GM19324 (cell line): ENCODE results near the gene TIMM50.
"Not testable (repeated sequence)": the region's sequence is repeated elsewhere in the genome, so short reads cannot be mapped to it uniquely, and the experiment has no call there.

Experiments used
- ATAC-seq: cut with Tn5 transposase; IDR thresholded peaks from one replicate; pipeline ENCODE4 v1.9.1; 2021; ENCODE audit warnings: mild to moderate bottlenecking, moderate library complexity; ENCODE audit not compliant: unreplicated experiment, low FRiP score

The TIMM50 gene

DNA sequence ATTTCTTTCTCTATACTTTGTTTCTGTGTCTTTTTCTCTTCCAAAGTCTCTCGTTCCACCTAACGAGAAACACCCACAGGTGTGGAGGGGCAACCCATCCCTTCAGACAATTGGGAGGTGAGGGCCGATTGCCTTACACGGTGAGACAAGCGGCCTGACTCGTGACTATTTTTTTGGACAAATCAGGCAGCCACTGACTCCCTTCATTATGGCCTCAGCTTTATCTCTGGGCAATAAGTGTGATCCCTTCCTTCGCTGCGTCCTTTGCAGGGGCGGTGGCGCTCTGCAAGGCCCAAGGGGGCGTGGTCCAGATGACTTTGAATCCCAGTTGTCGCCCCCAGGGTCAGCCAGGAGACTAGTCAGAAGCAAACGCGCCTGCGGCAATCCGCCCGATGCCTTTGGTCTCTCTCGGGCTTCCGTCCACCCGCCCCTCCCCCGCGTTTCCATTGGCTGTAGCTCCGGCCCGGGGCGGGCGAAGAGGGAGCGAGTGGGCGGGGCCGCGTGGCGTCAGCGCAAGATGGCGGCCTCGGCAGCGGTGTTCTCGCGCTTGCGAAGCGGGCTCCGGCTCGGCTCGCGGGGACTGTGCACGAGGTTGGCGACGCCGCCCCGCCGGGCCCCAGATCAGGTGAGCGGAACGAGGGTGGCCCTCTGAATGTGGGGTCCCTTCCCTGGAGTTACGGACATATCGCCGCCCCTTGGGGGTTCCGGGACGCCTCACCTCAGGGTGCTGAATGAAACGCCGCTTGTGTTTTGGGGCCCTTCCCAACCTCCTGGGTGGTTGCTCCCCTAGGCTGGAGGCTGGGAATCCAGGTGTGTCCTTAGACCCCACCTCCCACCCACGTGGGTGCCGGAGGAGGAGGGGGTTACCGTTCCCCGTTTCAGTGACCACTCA lies at the start of gene TIMM50:
Gene TIMM50, plus strand, starts transcription at position 502 of the 892 bp plus-strand sequence. Its CDS starts 16 bp downstream, at position 518.
- peak; percentile 87 for ATAC-seq

DNA sequence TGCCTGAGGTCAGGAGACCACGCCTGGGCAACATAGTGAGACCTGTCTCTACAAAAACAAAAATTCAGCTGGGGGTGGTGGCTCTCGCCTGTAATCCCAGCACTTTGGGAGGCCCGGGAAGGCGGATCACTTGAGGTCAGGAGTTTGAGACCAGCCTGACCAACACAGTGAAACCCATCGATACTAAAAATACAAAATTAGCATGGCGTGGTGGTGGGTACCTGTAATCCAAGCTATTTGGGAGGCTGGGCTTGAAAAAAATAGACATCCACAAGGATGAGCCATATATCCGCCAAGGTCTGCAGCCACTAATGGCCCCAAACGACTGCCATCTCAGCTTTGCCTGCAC lies 48.0 kb upstream of the TIMM50 start:
- no peak for ATAC-seq

DNA sequence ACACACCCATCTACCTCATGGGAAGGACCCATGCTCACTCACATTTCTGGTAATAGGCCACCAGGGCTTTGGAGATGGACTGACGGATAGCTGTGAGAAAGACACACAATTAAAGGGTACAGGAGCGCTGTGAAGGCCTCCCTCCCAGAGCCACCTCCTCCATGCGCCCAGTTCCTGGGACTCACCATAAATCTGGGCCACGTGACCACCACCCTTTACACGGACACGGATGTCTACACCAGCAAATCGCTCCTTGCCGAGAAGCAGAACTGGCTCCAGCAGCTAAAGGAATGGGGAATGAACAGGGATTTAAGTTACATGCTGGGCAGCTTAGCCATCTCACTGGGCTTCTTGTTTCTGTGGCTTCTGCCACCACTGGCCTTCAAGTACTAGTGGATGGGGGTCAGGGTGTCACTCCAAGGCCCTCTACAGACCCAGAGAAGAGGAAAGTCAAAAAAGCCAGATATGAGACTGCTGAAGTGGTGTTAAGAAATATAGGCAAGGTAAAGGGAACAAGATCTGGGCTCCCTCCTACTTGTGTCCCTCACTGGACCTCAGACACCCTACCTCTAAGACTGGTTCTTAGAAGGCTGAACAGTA lies 47.1 kb upstream of the TIMM50 start:
- no peak for ATAC-seq

DNA sequence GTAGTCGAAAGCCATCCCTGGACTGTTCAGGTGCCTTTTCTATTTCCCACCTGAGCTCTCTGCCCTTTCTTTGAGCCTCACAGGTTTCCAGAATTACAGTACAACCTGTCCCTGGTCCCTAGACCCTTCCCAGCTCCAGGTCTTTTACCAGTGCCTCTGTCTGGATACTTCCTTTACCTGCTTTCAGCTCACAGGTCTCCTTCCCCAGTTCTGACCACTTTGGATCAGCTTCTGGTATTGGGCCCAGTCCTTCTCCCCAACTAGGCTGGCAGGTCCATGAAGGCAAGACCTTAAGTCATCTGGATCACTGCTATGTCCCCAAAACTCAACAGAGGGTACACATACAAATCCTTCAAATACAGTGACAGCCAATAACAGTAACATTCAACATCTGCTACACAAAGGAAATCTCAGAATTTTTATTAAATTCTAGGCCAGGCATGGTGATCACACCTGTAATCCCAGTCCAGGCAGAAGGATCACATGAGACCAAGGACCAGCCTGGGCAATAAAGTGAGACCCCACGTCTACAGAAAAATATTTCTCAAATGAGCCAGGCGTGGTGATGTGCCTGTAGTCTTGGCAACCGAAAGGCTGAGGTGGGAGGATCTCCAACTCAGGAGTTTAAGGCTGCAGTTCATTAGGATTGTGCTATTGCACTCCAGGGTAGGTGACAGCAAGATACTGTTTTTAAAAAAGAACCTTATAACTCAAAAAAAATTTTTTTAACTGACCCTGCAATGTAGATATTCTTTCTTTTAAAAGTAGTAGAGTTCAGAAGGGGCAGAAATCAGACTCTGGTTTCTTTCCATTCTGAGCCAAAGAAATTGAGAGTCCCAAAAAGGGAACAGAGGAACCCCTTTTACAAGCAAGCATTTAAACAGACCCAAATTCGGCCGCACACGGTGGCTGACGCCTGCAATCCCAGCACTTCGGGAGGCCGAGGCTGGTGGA lies 46.2 kb upstream of the TIMM50 start:
- ATAC-seq: no peak

DNA sequence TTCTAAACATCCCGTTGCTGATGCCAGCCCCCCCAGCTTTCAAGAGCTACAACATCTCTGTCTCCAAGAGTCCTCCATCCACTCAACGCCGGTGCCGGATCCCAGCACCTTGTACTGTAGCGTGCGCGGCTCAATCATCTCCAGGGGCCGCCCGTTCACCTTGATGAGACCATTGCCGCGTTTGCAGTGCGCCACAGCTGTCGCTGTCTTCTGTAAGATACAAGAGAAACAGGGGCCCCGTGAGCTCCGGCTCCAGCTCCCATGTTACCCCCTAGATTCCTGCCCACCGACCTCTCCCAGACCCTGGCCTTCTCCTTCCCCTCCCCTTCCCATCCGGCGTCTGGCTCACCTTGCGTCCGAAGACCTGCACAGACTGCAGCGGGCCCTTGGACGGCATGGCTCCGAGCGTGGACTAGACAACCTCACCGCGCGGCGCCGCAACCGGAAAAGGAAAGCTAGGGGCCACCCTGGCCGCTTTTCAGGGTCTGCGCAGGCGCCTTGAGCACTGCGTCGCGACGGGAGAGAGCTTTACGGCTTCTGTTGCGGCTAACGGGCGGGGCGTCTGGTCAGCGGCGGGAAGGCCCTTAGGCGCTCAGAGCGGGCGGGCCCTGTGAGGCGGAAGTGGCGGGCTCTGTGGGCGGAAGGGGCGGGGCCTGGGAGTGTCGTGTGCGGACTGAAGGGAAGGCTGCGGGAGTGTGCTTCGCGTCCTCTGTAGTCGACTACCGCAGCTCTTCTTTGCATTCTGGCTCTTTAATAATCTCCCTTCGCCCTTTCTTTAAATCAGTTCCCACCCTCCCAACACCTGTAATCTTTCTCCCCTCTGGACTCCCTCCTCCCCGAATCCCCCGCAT lies 44.9 kb upstream of the TIMM50 start, which contains the start of gene RPS16:
Gene RPS16, minus strand, starts transcription at position 451 of the 851 bp plus-strand sequence. Its CDS starts 54 bp downstream, at position 397.
- peak; percentile 93 for ATAC-seq

DNA sequence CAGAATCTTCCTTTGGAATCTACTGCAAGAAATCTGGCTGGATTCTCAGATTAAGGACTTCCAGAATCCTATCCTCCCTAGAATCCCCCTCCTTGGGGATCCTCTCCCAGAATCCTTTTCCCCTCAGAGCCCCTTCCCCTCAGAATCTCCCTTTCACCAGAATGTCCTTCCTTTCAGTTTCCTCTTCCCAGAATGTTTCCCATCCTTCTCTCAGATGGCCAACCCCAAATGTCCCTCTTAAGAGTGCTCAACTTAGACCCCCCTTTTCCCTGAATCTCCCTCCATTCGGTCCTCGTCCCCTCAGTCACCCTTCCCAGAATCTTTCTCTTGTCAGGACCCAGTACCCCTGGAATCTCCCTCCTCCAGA lies 44.3 kb upstream of the TIMM50 start:
- ATAC-seq: no peak

DNA sequence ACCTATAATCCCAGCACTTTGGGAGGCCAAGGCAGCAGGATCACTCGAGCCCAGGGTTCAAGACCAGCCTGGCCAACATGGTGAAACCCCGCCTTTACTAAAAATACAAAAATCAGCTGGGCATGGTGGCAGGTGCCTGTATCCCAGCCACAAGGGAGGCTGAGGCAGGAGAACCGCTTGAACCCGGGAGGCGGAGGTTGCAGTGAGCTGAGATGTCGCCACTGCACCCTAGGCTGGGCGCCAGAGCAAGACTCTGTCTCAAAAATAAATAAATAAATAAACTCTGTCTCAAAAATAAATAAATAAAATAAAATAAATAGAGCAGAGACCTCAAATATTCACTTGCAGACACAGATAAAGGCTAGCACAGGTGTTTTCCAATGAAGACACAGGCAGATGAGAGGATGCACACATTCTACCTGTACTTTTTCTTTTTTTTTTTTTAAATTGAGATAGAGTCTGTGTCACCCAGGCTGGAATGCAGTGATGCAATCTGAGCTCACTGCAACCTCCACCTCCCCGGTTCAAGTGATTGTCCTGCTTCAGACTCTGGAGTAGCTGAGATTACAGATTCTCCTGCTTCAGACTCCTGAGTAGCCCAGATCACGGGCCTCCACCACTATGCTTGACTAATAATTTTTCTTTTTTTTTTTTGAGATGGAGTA lies 42.2 kb upstream of the TIMM50 start:
- no peak for ATAC-seq

DNA sequence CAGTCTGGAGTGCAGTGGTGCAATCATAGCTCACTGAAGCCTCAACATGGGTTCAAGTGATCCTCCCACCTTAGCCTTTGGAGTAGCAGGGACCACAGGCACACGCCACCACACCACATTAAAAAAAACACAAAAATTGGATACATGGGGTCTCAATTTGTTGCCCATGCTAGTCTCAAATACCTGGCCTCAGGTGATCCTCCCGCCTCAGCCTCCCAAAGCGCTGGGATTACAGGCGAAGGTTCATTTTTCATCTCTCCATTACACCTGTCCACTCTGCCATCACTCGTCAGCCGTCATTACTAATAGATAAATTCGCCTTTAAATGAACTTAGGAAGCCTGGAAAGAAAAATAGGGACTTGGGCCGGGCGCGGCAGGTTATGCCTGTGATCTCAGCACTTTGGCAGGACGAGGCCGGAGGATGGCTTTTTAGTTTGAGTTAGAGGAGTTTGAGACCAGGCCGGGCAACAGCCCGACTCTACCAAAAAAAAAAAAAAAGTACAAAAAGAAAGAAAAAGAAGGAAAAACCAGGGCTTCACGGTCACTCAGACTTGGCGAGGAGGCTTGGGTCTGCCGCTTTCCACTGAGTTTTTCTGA lies 35.9 kb upstream of the TIMM50 start:
- ATAC-seq: no peak

DNA sequence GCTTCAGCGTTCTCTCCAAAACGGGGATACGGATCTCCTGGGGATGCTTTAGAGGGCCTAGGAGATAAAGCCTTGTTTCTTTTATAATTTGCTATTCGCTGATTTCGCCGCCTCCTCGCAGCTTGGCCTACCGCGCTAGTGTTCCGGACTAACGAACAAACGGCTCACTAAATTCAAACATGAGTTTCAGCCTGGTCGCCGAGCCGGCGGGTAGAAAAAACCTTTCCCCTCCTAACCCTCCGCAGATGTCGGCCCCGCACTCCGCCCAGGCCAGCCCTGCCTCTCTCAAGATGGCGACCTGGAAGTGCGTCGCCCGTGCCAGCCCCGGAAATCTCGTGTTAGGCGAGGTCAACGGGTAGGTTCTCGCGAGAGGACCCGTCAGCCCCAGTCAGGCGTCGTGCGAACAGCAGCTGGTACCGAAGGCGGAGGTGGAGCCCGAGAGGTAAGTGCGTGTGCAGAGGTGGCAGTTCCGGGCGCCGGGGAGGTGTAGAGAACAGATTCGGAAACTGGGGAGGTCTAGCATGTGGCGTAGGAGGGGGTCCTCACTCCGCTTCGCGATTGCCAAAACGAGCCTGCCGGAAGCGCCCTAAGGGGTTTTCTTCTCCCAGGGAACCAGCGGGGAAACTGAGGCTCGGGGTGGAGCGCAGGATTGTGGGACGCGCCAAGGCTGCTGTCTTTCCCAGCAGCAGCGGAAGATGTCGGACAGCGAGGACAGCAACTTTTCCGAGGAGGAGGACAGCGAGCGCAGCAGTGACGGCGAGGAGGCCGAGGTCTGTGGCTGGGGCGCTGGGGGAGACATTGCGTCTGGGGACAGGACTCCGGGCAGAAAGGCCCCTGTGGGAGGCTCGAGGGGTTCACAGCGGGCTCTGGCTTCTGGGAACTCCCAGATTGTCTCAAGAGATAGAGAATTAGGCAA lies 35.2 kb upstream of the TIMM50 start, which contains the start of gene SUPT5H:
Gene SUPT5H, plus strand, starts transcription at position 387 of the 916 bp plus-strand sequence. Its CDS starts 309 bp downstream, at position 696.
- peak; percentile 94 for ATAC-seq

DNA sequence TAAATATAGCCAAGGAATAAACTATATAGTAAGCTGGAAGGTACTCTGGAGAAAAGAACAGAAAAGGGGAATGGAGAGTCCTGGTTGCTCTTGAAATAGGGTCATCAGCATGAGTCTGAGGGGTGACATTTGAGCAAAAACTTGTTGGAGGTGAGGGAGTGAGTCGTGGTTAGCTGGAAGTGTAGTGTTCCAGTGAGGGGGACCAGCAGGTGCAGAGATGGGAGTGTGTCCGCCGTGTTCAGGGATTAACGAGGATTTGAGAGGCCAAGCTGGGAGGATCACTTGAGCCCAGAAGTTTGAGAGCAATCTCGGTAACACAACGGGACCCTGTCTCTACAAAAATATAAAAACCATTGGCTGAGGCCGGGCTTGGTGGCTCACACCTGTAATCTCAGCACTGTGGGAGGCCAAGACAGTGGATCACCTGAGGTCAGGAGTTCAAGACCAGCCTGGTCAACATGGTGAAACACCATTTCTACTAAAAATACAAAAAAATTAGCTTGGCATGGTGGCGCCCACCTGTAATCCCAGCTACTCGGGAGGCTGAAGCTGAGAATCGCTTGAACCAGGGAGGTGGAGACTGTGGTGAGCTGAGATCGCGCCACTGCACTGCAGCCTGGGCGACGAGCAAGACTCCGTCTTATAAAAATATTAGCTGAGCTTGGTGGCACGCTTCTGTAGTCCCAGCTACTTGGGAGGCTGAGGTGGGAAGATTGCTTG lies 34.1 kb upstream of the TIMM50 start:
- ATAC-seq: no peak

DNA sequence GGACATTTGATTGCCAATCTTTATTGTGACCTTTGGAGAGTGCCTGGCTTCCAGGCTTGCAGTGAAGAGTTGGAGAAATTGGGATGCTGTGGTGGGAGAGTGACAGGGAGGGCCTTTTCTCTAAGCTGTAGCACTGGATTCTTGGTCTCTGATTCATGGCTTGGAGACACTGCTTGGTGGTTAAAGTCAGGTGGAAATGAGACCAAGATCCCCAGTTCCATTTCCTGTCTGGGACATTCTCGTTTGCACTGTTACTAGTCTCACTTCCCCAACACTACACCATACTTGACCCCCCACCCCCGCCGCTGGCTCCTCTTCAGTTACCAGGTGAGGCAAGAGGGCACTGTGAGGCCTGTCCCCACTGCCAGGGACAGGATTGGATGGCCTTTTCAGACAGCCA lies 32.4 kb upstream of the TIMM50 start:
- ATAC-seq: no peak

DNA sequence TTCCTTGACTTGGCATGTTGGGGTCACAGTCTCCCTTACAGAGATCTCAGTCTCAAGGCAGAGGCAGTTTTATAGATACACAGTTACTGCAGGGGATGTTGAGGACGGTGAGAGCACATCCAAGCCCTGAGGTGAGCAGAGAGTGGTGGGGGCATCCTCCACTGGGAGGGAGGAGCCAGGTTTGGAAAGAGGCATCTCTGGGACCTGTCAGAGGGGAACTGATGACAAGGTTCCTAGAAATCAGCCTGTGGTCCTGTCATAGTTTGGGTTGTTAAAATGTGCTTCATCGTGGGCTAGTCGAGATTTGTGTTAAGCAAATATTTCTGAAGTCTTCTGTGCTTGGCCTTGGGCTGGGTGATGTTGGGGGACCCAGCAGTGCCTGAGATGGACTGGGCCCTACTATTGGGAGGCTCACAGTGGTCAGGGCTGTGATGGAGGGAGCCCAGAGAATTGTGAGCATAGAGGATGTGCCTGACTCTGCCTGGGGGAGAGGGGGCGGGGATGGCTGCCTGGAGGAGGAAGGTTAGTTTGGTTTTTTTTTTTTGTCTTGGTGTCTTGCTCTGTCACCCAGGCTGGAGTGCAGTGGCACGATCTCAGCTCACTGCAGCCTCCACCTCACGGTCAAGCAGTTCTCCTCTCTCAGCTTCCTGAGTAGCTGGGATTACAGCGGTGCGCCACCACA lies 31.4 kb upstream of the TIMM50 start:
- ATAC-seq: no peak

DNA sequence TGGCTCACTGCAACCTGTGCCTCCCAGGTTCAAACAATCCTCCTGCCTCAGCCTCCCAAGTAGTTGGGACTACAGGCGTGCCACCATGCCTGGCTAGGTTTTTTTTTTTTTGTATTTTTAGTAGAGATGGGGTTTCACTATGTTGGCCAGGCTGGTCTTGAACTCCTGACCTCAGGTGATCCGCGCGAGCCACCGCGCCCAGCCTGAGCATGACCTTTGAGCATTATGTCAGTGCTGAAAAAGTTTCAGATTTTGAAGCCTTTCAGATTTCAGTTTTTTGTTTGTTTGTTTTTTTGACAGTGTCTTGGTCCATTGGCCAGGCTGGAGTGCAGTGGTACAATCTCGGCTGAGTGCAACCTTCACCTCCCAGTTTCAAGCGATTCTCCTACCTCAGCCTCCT lies 29.4 kb upstream of the TIMM50 start:
- not testable (repeated sequence) for ATAC-seq

DNA sequence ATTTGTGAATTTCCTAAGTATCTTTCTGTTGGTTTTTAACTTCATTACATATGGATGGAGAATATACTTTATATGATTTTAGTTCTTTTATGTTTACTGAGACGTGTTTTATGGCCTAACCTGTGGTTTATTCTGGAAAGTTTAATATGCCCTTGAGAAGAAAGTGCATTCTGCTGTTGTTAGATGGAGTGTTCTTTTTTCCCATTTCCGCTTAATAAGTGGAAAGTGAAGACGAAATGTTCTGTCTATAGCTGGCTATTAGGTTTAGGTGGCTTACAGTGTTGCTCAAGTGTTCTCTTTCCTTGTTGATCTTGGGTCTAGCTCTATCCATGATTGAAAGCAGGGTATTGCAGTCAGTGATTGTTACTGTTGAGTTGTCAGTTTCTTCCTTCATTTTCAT lies 17.2 kb upstream of the TIMM50 start:
- no peak for ATAC-seq

DNA sequence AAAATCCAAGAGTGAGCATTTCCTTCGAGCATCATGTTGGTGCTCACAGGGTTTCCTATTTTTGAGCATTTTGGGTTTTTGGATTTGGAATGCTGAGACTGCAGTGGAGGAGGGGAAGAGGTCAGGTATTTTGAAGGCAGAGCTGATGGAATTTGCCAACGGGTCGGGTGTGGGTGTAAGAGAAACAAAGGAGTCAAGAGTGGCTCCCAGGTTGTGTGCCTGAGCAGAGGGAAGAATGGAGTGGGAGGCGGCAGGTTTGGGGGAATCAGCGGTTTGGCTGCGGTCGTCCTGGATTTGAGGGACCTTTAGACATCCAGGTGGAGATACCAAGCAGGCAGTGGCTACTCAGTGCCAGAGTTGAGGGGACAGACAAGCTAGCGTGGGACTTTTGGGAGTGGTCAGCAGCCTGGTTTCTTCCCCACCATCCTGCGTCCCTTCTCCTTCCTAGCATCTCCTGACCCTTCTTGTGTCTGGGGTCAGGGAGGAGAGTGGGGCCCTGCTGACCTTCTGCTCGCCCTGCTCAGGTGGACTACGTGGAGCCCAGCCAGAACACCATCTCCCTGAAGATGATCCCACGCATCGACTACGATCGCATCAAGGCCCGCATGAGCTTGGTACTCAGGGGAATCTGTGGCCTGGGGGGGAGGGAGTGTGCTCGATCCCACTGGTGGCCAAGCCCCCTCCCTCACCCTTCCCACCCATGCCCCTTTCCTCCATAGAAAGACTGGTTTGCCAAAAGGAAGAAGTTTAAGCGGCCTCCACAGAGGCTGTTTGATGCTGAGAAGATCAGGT lies 14.5 kb upstream of the TIMM50 start:
- ATAC-seq: no peak

DNA sequence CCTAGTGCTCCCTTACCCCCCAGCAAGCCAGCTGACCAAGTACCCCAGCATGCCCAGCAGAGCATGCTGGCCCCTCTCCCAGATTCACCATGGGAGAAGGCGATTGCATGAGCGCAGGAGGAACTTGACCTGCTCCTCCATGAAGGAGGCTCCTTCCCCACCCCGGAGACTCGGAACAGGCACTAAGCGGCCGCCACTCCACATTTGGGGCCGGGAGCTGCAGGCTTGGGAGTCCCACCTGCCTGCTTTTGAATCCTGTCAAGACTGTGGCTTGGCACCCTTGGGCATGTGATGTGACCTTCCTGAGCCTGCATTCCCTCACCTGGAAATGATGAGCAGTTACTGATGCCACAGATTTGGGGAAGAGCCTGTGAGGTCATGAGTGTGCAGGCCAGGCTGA lies 12.7 kb upstream of the TIMM50 start:
- no peak for ATAC-seq
